KBM-7 (cell line): ENCODE measurements around the gene STOX1.
A peak's percentile ranks its signal among the peaks of the same experiment; 100 is the strongest.
"Not testable (repeated sequence)": the region's sequence is repeated elsewhere in the genome, so short reads cannot be mapped to it uniquely, and the experiment has no call there.

Source experiments
- DNase-seq: peaks from one replicate; pipeline ENCODE4 v3.0.0-alpha.2; 2015
- in situ Hi-C: fragments of 300-500 bp; cut with MboI; formaldehyde crosslinking; loops from 2 replicates; pipeline ENCODE4 v1.14.3; 2020; ENCODE audit warnings: low sequenced_read_pairs, low pct_unique_long_range_greater_than_20kb, mixed read lengths

STOX1 gene

DNA sequence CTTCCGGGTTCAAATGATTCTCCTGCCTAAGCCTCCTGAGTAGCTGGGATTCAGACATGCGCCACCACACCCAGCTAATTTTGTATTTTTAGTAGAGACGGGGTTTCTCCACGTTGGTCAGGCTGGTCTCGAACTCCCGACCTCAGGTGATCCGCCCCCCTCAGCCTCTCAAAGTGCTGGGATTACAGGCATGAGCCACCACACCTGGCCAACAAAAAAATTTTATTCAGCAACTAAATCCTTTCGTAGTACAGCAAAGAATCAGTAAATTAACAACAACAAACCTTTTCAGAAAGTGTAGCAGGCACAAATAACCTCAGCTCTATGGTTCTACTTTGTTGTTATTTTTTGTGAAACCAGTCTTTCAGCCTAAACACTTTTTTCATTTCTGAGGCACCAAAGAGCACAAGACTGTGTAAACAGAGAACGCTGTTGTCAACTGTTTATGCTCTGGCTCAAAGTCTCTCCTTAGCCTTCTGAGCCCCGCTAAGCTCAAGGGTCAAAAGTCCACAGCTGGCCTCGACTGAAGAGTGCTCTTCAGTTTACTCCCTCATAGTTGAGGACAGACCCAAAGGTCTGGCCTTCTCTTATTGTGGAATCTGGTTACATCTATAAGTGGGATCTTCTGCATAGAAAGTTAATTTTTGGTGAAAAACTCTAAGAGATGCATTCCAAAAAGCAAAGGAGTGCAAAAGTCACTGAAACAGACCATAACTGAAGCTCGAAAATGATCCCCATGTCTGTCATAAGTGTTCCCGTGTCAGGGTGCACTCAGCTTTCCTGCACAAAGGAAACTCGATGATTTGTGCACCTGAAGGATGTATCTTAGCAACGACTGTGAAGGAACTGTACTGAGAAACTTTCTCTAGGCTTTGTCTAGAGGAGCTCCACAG is 49.2 kb downstream of the STOX1 start:
- in situ Hi-C loops, result no loop called here
- DNase-seq, result no peak

DNA sequence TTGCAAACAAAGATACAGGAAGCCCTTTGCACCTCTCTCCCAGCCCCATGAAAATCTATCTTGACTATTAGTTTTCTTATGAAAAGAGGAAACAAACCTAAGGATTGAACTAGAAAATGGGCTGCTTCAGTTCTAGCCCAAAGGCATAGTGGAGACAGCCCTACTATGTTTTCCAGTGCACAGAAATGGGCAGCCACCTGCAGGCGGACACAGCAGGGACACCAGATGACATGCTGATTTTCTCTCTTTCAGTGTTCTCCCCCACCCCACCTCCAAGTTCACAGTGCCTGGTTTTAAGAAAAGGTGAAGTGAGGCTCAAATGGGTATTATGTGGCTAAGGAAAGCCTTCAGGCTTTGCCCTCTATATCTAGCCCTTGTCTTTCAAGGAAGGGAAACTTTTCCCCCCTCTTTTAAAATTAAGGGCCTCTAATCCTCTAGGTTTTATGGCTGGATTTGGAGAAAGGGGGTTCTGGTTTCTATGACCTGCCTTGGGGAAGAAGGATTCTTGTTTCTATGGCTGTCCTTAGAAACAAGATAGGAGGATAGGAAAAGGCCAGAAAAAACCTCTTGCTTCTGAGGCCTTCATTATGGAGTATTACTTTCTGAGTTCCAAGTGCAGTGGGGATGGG is 50.3 kb downstream of the STOX1 start:
- in situ Hi-C loops, result no loop called here
- DNase-seq, result no peak

DNA sequence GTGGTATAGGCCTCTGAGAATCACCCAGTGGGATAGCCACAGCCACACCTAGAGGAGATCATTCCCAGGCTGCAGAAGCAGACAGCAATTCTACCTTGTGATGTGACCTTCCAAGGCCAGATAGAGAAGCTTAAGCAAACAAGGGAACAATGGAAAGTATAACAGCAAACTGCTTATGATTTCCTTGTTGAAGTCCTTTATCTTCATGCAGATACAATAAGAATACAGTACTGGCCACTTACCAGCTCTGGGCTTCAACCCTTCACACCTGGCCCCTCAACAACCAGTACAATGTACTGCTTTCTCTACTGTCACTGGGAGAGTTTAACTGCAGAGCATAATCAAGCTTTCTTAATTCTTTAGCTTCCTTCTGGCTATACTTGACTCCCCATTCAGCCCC is 51.2 kb downstream of the STOX1 start:
- in situ Hi-C loops, result no loop called here
- DNase-seq, result no peak

DNA sequence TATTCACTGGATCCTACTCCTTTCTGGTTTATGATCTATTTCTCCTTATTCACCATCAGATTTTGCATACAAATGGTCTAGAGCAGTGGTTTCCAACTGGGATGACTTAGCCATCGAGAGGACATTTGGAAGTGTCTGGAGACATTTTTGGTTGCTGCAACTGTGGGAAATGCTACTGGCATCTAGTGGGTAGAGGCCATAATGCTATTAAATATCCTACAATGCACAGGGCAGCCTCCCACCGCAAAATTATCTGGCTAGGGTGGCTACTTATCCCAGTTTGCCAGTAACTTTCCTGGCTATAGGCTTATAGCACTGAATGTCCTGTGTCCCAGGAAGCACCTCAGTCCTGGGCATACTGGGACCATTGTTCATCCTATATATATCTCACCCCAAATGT is 52.3 kb downstream of the STOX1 start:
- in situ Hi-C loops, result no loop called here
- DNase-seq, result no peak

DNA sequence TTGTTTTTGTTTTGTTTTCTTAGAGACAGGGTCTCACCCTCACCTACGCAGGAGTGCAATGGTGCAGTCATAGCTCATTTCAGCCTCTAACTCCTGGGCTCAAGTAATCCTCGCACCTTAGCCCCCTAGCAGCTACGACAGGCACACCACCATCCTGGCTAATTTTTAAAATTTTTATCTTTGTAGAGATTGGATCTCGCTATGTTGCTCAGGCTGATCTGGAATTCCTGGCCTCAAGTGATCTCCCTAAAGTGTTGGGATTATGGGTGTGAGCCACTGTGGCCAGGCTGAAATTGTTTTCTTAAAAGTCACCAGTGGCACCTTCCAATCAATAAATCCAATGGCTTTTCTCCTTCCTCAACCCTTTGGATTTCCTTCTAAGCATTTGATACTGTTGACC is 52.9 kb downstream of the STOX1 start:
- in situ Hi-C loops, result no loop called here
- DNase-seq, result no peak

DNA sequence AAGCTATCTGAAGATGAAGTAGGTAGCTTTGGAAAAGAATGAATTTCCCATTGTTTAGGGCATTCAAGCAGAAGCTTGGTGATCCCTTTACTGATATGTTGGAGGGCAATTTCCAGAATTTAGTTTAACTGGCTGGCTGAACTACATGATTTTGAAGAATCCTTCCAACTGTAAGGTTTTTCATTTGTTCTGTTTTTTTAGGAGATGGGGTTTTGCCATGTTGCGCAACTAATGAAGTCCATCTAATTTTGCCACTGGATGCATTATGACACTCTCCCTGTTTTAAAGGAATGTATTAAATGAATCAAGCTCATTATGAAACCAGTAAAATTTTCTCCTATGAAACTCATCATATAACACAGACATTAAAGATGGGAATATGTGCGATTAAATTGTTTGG is 67.7 kb downstream of the STOX1 start:
- in situ Hi-C loops, result no loop called here
- DNase-seq, result no peak

DNA sequence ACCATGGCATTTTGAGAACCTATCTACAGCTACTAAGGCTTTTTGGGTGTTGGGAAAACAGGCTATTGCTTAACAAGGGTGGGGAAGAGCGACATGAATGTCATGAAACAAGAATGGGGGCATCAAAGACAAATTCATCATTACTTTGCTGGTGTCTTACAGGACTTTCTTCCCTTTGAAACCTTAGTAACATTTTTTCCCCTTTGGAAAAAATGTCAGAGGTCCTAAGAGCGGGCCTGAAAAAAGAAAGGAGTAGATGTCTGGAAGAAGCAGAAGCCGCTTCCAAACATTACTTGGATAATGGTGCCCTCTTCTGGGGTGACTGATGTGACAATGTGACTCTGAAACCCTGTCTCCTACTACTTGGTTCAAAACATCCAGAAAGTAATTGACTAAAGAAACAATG is 70.0 kb downstream of the STOX1 start:
- peak; percentile 80 for DNase-seq
- in situ Hi-C loops, result no loop called here

DNA sequence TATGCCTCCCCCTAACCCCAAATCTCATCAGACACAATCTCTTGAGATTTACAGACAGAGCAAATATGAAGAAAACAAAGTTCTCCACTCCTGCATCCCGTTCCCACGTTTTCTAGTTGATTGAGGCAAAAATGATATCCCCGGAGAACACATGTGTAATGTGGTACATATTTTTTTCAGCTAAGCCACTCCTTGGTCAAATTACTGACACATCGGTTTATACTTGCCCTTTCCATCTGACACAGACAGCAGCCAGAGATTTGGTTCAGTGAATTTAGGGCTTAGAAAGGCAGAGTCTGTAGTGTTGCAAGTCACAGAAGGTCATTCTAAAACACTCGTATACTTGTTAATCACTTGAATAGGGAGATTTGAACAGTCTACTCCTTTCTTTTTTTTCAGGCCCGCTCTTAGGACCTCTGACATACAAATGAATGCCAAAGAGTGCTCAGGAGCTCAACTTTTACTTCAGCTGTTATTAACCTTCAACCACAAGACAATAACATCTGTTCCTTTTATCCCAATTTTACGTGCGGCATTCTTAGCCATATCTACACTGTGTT is 71.9 kb downstream of the STOX1 start:
- no peak for DNase-seq
- in situ Hi-C loops, result no loop called here

DNA sequence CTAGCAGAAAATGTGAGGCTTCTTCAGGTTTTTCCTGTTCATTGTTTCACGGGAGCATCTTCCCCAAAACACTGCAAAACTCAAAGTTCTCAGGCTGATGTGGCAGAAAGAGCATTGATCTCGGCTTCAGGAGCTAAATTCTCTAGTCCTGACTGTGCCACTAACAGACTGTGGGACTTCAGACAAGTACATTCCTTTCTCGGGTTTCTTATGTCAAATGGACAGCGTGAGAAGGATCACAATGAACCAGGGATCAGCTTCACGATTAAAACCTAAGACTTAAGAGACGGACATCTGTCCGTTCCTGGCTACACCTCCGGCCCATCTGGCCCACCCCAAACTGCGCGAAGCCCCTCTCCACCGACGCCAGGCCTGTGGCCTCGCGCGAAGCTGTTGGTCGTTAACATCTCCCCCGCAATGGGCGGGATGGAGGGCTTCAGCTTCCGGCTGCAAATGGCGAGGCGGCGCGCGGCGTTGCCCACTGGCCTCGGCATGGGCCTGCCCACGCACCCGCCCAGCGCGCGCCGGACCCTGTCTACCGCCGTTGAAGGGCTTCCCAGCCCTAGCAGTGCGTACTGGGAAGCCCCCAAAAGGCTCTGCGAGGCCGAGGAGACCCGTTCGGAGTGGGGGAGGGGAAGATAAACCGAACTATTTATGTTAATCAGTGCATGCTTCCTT is 73.2 kb downstream of the STOX1 start:
- no peak for DNase-seq
- in situ Hi-C loops, result no loop called here

DNA sequence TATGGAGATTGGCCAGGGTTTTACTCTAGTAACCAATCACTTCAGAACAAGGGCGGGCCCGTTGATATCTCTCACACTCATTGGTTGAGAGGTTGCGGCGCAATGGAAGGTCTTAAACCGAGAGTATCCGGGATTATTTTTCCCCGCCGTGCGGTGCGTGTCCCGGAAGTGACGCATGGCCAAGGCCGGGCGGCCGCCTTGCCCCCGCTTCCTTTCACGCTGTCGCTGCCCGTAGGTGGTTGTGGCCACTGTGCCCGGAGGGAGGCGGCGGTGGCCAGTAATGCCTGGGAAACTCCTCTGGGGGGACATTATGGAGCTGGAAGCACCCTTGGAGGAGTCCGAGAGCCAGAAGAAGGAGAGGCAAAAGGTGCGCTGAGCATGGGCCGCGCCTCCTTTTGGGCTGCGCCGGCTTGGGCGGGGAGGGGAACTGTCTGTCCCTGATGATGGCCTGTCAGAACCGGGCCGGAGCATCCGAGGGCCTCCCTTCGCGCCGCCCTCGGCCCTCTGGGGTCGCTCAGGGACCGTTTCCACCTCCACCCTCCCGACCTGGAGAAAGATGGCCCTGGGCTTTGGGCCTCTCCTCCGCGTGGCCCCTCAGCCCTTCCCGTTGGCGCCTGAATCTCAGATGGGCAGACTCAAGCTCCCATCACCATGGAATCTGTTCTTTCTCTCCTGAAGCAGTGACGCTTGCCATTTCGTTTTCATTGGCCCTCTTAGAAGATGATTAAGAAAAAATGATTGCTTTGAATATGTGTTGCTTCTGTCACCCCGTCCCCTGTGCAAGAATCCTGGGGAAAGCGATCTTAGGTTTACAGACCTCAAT is 74.0 kb downstream of the STOX1 start, which contains the start of gene DDX50:
Gene DDX50, plus strand, starts transcription at position 211 of the 823 bp plus-strand sequence. Its CDS starts 70 bp downstream, at position 281.
- peak; percentile 99 for DNase-seq
- in situ Hi-C loops, result no loop called here

DNA sequence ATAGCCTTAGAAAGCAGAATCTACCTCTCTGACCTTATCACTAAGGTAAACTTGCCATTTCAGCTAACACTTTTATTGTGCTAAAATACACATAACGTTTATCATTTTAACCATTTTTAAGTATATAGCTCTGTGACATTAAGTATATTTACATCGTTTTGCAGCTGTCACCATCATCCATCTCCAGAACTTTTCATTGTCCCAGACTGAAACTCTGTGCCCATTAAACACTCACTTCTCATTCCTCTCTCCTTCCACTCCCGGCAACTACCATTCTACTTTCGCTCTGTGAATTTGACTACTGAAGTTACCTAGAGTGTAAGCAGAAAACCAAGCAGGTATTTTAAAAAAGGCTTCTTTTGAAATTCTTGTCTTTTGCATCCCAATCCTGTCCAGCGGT is 75.1 kb downstream of the STOX1 start:
- in situ Hi-C loops, result no loop called here
- no peak for DNase-seq

DNA sequence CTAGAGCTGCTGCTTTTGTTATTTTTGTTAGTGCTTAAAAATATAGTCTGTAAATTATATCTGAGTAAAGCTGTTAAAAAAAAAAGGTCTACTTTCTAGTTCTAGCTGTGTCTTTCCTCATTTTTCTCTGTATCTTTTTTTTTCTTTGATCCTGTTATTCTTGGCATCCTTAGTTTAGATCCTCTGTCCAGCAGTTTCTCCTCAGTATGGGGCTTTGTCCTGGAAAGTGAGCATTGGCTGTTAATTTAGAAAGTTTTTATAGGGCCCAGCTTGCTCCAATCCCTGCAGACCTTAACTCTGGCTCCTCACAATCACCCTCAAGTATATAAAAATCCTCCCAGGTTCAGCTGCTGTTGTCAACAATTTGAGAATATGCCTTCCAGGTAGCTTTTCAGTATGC is 97.3 kb downstream of the STOX1 start:
- in situ Hi-C loops, result no loop called here
- DNase-seq, result no peak

DNA sequence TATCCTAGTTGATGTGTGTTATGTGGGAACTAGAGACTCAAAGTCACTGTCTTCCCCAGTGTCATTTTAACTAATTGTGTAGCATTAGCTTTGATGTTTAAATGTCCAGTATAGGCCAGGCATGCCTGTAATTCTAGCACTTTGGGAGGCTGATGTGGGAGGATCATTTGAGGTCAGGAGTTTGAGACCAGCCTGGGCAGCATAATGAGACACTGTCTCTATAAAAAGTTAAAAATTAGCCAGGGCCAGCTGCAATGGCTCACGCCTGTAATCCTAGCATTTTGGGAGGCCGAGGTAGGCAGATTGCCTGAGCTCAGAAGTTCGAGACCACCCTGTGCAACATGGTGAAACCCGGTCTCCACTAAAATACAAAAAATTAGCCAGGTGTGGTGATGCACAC is 98.2 kb downstream of the STOX1 start:
- in situ Hi-C loops, result no loop called here

DNA sequence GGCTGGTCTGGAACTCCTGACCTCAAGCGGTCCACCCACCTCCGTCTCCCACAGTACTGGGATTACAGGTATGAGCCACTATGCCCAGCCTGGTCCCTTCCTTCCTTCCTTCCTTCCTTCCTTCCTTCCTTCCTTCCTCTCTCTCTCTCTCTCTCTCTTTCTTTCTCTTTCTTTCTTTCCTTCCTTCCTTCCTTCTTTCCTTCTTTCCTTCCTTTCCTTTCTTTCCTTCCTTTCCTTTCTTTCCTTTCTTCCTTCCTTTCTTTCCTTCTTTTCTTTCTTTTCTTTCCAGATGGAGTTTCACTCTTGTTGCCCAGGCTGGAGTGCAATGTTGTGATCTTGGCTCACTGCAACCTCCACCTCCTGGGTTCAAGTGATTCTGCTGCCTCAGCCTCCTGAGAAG is 101.8 kb downstream of the STOX1 start:
- in situ Hi-C loops, DNase-seq: not testable (repeated sequence)

More for the DNA sequence above, 98.2 kb downstream of the STOX1 start:
- no peak for DNase-seq

DNA sequence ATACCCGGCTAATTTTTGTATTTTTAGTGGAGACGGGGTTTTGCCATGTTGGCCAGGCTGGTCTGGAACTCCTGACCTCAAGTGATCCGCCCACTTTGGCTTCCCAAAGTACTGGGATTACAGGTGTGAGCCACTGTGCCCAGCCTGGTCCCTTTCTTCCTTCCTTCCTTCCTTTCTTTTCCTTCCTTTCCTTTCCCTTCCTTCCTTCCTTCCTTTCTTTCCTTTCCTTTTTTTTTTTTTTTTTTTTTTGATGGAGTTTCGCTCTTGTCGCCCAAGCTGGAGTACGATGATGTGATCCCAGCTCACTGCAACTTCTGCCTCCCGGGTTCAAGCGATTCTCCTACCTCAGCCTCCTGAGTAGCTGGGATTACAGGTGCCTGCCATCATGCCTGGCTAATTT is 102.6 kb downstream of the STOX1 start:
- in situ Hi-C loops, DNase-seq: not testable (repeated sequence)

DNA sequence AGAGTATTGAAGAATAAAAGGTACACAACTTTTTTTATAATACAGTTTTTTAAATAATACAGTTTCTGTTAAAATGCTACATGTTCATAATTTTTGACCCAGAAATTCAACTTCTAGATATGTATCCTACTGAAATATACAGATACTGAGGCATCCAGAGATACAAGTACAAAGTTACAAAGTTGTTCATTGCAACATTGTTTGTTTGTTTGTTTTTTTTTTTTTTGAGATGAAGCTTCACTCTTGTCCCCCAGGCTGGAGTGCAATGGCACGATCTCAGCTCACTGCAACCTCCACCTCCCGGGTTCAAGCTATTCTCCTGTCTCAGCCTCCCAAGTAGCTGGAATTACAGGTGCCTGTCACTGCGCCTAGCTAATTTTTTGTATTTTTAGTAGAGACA is 105.5 kb downstream of the STOX1 start:
- DNase-seq, in situ Hi-C loops: not testable (repeated sequence)

DNA sequence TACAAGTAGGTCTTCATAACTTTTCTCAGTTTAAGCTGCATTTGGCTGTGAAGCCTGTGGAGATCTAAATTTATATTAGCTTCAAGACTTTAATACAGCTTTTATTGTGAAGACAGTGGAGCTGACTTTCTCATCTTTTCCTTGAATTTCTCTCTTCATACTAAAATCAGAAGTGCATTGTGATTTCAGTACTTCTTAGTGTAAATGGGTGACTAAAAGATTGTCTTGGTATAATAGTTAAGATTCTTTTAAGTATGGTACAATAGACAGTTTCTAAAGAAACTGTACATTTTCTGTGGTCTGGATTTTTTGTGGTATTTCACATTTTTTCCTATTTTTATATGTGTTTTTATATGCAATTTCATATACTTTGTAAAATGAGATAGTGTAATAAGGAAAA is 107.7 kb downstream of the STOX1 start:
- DNase-seq, result no peak
- in situ Hi-C loops, result no loop called here

DNA sequence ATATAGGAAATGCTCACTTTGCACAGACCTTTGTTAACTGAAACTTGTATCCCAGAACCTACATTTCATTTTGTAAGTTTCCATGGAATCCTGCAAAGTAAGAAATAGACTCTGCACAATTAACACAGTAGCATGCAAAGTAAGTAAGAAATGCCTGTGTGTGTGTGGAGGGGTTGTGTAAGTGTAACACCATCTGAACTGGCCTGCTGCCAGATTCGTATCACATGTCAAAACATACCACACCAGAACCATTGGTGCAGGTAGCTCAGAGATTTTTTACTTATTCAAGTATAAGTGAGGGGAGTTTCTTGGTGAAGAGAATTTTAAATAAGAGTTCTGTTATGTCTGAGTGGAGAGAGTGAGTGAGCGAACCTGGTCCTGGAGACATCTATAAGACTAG is 110.8 kb downstream of the STOX1 start:
- in situ Hi-C loops, result no loop called here
- peak; percentile 15 for DNase-seq

DNA sequence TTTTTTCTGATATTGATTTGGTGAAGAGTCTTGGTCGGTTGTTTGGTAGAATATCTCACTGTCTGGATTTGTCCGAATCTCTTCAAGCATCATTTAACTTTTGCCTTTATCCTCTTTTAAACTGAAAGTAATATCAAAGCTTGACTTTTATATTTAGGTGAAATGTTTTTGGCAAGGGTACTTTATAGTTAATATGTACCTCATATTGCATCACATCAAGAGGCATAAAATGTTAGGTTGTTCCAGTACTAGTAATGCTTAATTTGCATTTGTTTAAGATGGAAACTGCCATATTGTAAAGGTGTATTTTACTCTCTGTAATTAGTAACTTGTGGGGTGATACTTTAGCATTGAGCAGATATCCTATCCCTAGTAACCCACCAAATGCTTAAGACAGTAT is 111.6 kb downstream of the STOX1 start:
- no peak for DNase-seq
- in situ Hi-C loops, result no loop called here
